HG02610 (cell line): ENCODE results near the gene TMEM88.
A peak's percentile ranks its signal among the peaks of the same experiment; 100 is the strongest.

Experiments
- ATAC-seq: cut with Tn5 transposase; IDR thresholded peaks from one replicate; pipeline ENCODE4 v1.9.1; 2021; ENCODE audit warnings: mild to moderate bottlenecking, moderate library complexity; ENCODE audit not compliant: unreplicated experiment

Gene TMEM88

GRCh38 chr17:7832431-7832830 is 22.4 kb upstream of the TMEM88 start:
- no peak for ATAC-seq

- no peak for ATAC-seq
Measured at GRCh38 chr17:7833011-7833794, 21.7 kb upstream of the TMEM88 start.

- ATAC-seq, result peak; percentile 45
Measured at GRCh38 chr17:7833795-7834541, 20.9 kb upstream of the TMEM88 start, which contains the start of gene KDM6B. Gene KDM6B, plus strand, starts transcription at chr17:7834217. Its CDS starts 11,338 bp downstream, at chr17:7845555.

- no peak for ATAC-seq
Measured at GRCh38 chr17:7834542-7834956, 20.3 kb upstream of the TMEM88 start.

- peak; percentile 46 for ATAC-seq
Measured at GRCh38 chr17:7834957-7835813, 19.7 kb upstream of the TMEM88 start.

- ATAC-seq, result no peak
Measured at GRCh38 chr17:7835814-7836595, 18.9 kb upstream of the TMEM88 start.

GRCh38 chr17:7836596-7837407 is 18.1 kb upstream of the TMEM88 start:
- no peak for ATAC-seq

- no peak for ATAC-seq
Measured at GRCh38 chr17:7837408-7838088, 17.3 kb upstream of the TMEM88 start.

- no peak for ATAC-seq
Measured at GRCh38 chr17:7838090-7839075, 16.5 kb upstream of the TMEM88 start.

- ATAC-seq, result no peak
Measured at GRCh38 chr17:7839190-7839875, 15.5 kb upstream of the TMEM88 start.

- ATAC-seq, result no peak
Measured at GRCh38 chr17:7839876-7840261, 15.0 kb upstream of the TMEM88 start.

GRCh38 chr17:7840441-7840840 is 14.4 kb upstream of the TMEM88 start:
- no peak for ATAC-seq

GRCh38 chr17:7840875-7841274 is 14.0 kb upstream of the TMEM88 start:
- ATAC-seq, result no peak

GRCh38 chr17:7841396-7841914 is 13.4 kb upstream of the TMEM88 start:
- peak; percentile 12 for ATAC-seq

- peak; percentile 12 for ATAC-seq
Measured at GRCh38 chr17:7841915-7842379, 12.9 kb upstream of the TMEM88 start.

- peak; percentile 35 for ATAC-seq
Measured at GRCh38 chr17:7842380-7843256, 12.2 kb upstream of the TMEM88 start.
